HG02884 (cell line): ENCODE results near the gene TXNRD1.
A peak's percentile ranks its signal among the peaks of the same experiment; 100 is the strongest.
"Not testable (repeated sequence)": the region's sequence is repeated elsewhere in the genome, so short reads cannot be mapped to it uniquely, and the experiment has no call there.

Source experiments
- ATAC-seq: cut with Tn5 transposase; IDR thresholded peaks from one replicate; pipeline ENCODE4 v1.9.1; 2021; ENCODE audit warnings: mild to moderate bottlenecking, moderate library complexity; ENCODE audit not compliant: unreplicated experiment

TXNRD1 gene

DNA sequence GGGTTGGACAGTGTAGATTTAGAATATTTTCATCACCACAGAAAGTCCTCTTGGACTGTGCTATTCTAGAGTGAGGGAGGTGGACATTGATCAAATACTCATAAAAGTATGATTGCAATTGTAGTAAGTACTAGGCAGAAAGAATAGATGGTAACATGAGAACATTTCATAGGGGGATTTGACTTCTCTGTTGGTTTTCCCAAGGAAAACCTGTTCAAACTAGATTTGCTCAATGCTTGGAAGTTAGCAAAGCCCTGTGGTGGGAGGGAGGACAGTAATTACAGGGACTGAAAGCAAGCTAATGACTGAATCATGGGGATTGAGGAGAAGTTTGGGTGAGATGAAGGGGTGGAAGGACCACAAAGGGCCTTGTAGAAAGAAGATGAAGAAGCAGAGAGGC, 63.6 kb downstream of the TXNRD1 start:
- ATAC-seq: no peak

DNA sequence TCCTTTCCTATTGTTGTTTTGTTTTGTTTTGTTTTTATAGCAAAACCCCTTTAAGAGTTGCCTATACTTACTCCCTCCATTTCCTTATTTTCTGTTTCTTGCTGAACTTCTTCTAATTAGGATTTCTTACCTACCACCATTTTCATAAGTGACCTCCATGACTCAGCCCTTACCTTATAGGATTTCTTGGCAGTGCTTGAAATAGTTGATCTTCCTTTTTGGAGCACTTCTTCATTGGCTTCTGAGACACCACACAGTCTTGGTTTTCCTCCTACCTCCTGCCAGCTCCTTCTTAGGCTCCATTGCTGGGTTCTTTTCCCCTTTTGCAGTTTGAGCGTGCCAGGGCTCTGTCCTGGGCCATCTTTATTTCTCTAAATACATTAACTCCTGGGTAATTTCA, 64.5 kb downstream of the TXNRD1 start:
- ATAC-seq: no peak

DNA sequence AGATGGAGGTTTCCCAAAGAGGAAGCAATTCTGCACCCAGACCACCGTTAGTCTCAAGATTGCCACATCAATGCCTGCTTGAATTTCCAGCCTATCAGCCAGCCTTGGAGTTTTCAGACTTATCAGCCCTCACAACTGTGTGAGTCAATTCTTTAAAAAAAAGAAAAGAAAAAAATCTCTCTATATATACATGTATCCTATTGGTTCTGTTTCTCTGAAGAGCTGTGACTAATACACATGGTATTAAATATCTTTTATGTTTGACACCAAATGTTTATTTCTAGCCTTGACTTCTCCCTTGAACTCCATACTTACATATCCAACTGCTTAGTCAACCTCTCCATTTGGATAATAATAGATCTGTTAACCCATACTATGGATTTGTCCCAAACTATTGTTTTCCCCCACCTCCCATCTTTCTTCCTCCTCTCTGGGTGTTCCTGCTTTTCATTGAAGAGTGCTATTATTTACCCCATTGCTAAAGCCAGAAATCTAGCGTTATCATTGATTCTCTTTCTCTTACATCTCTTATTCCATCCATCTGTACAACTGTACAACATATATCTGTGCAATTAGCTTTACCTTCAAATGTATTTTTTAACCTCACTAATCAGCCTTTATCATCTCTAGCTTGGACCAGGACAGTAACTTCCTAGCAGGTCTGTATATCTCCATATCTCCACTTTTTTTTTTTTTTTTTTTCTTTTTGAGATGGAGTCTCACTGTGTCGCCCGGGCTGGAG, 65.3 kb downstream of the TXNRD1 start:
- ATAC-seq: no peak

DNA sequence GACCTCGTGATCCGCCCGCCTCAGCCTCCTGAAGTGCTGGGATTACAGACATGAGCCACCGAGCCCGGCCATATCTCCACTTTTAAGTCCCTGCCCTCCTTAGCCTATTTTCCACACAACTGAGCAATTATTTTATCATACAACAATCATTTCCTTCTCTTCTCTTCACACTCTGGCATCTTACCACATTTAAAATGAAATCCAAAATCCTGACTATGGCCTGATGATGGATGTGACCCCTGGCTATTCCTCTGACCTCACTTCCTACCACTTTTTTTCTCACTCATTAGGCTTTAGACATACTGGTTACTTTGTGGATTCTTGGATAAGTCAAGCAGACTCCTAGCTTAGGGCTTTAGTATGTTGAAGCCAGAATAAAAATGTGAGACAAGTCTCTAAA, 66.1 kb downstream of the TXNRD1 start:
- ATAC-seq: no peak

DNA sequence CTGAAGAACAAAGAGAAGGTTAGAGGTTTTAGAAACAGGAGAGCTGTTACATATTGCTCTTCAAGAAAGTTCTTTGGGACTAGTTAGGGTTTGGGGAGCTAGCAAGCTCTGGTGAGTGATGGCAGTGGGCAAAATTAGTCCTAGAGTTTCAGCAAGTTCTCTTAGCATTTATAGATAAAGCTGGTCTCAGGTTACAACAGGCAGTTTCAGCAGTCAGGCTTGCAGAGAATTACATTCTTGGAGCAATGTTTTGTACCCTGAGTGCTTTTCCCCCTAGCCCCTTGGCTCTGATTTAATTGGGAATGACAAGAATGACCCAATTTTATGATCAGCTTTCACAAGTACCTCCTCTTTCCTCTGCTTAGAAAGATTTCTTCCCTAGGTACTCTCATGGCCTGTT, 66.5 kb downstream of the TXNRD1 start:
- no peak for ATAC-seq

DNA sequence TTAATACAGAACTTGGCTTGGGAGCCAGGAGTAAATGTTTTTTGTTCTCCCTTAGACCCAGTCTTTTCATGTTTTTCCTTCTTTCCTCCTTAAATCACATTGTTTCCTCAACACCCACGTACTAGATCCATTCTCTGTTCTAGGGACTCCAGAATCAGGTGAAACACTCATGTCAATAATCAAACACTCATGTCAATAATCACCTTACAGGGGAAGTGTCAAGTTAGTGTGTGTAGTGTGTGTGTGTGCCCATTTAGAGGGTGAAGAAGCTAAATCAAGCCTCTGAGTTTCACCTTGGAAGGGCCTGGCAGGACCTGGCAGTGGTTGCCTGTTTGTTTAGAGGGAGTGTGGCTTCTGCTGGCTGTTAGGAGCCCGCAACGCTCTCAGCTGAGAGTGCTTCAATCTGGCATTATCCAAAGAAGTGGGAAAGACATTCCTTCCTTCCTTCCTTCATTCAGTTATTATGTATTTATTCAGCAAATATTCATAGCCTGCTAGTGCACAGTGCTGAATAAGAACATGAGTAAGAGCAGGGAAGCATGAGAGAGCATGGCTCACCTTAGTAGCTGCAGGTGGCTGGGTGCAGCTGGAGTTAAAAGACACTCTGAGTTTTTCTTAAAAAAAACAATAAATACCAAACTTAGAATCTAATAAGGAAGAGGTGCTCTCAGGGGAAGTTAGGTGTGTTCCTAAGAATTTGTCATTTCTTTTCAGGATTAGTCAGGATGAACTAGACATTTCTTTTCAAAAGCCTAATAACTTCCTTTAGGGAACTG, 70.3 kb downstream of the TXNRD1 start:
- ATAC-seq: no peak

DNA sequence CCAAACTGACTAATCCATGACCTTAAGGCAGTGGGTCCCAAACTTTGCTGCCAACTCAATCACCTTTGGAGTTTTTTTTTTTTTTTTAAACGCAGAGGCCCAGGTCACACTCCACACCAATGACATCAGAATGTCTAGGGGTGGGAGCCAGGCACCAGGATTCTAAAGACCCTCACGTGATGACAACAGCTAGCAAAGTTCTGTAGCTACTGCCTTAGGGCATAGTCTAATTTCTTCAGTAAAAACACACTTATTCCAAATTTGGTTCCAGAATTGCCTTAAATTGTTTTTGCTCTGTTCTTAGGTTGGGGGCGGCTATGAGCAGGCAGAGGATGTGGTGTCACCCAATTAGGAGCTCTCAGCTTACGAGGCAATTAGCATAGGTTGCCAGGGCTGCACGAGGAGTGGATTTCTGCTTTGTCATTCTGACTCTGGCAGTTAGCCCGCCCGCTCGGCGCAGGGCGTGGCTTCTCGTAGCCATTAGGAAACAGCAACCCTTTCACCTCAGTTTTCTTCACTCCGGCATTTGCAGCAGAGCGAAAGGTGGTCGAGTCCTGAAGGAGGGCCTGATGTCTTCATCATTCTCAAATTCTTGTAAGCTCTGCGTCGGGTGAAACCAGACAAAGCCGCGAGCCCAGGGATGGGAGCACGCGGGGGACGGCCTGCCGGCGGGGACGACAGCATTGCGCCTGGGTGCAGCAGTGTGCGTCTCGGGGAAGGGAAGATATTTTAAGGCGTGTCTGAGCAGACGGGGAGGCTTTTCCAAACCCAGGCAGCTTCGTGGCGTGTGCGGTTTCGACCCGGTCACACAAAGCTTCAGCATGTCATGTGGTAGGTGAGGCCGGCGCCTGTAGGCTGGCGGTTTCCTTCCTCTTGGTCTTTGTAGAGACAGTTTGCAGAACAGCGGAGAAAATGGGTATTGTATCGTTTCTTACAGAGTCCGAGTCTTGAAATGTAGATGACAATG, 71.2 kb downstream of the TXNRD1 start:
- peak; percentile 81 for ATAC-seq

DNA sequence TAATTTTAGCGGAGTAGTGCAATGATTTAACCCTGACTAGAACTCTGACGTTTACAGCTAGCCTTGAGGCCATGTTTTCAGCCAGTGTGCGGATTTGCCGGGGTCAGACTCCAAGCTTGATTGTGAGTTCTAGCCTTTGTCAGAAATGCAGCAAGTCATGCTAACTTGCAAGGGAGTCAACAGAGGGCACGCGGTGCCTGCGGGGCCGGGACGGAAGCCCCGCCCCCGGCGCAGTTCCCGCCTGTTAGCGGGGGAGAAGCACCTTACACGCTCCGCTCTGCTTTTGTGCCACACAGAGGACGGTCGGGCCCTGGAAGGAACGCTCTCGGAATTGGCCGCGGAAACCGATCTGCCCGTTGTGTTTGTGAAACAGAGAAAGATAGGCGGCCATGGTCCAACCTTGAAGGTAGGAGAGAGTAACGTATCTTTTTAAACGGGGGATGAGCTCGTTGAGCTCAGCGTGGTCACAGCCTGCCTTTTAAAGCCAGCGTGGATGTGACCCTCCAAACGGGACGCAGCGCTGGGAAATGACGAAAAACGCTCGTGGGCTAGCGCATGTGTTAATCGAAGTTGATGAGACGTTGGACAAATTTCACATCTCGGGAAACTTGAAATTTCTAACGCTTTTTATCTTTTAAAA, 73.2 kb downstream of the TXNRD1 start:
- ATAC-seq: peak; percentile 43

DNA sequence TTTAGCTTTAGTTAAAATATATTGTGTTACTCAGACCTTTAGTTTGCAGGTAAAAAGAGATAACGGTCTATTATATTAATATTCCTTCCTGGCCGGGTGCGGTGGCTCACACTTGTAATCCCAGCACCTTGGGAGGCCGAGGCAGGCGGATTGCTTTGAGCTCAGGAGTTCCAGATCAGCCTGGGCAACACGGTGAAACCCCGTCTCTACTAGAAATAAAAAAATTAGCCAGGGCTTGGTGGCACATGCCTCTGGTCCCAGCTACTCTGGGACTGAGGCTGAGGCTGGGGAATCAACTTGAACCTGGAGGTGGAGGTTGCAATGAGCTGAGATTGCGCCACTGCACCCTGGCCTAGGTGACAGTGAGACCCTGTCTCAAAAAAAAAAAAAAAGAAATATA, 74.7 kb downstream of the TXNRD1 start:
- ATAC-seq: no peak

DNA sequence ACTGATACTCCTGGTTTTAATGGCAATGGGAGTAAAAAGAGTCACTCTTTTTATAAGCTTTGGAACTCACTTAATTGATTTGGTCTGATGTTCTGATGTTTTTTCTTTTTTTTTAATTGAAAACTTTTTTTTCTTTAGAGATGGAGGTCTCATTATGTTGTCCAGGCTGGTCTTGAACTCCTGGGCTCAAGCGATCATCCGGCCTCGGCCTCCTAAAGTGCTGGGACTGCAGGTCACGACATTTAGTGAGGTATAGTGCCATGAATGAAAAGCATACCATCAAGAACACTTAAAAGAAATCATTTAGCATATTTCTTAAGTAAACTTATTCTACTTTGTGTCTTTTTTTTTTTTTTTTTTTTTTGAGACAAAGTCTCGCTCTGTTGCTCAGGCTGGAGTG, 75.3 kb downstream of the TXNRD1 start:
- ATAC-seq: no peak

DNA sequence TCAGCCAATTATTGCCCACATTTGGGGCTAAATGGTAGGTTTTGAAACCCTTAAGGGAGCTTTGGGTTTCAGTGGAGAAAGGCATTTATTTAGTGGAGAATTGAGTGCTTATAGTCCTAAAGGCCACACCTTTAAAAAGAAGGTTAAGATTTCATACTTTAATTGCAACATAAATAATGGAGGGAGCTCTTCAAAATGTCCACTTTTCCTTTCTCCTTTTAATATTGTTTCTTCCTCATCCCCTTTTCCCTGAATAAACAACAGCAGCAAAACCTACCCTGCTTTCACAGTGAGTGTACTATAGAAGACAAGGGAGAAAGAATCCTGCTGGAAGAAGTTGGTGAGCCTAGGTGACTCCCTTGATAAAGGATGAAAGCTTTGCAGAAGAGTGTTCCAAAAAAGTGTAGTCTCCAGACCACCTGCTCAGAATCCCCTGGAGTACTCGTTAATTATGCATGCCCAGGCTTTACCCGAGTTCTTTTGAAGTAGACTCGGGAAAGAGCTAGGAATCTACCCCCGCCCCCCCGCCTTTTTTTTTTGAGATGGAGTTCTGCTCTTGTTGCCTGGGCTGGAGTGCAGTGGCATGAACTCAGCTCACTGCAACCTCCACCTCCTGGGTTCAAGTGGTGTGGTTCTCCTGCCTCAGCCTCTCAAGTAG, 76.4 kb downstream of the TXNRD1 start:
- ATAC-seq: no peak

DNA sequence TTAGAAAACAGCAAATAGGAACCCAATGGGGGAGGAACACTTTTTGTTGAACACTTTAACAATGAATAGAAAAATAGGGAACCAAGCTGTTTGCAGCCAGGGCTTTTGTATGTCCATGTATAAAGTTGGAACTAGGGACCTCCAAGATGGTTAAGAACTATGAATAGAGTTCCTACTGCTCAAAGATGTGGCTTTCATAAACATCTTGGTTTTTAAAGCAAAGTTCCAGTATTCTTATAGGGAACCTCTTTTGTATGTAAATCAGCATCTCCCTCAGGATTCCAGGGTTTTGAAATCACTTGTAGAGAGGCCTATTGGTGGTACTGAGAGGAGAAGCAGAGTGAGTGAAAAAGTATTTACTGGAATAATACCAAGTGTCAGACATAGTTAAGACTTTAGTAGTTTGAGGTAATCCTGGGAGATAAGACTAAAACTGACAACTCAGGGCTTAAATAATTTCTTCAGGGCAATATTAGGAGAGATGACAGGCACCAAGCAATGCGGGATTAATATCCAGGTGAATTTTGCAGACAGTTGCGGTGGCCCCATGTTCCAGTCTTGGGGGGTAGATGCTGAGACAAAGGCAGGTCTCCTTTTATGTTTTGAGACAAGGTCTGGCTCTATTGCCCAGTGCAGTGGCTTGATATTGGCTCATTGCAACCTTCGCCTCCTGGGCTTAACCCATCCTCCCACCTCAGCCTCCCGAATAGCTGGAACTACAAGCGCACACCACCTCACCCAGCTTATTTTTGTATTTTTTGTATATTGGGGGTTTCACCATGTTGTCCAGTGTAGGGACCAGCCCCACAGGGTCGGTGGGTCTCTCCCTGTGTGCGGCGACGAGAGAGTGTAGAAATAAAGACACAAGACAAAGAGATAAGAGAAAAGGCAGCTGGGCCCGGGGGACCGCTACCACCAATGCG, 77.6 kb downstream of the TXNRD1 start:
- ATAC-seq: no peak

DNA sequence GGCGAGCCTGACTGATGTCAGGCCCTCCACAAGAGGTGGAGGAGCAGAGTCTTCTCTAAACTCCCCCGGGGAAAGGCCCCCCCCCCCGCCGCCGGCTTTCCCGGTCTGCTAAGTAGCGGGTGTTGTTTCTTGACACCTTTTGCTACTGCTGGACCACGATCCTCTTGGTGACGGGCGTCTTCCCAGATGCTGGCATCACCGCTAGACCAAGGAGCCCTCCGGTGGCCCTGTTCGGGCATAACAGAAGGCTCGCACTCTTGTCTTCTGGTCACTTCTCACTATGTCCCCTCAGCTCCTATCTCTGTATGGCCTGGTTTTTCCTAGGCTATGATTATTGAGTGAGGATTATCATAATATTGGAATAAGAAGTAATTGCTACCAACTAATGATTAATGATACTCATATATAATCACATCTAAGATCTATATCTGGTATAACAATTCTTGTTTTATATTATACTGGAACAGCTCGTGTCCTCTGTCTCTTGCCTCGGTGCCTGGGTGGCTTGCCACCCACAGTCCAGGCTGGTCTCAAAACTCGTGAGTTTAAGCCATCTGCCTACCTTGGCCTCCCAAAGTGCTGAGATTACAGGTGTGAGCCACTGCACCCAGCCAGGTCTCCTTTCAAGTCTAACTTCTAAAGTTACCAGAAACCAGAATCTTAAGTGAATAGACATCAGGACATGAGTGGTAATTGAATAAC, 78.7 kb downstream of the TXNRD1 start:
- ATAC-seq: not testable (repeated sequence)

DNA sequence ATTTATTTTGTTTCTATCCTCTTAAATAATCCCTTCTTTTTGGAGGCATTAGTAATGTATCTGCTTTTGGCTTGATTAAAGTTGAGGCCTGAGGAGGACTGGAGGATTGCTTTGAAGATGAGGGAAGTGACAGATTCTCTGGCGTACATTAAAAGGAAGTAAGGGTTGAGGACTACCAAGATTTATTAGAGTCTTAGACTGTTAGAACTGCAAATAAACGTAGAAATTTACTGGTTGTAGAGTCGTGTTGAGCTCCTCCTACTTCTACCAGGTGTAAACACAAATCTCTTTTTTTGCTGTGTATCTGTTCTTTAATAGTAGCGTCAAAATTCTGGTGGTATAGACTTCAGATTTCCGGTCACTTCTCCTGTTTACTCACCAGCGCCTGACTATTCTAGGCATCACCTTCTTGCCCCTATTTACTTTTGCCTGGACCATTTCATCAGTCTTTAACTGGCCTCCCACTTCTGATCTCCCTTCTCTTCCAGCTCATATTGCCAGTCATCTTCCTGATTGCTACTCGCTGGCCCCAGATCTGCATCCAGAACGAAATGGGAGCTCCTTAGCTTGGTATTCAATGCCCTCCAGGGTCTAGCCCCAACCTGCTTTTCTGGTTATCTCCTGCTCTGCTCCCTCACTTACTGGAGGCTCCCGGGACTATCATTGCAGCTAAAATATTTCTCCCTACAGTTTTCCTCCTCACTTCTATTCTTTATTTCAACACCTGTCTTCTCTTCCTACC, 79.5 kb downstream of the TXNRD1 start:
- no peak for ATAC-seq

DNA sequence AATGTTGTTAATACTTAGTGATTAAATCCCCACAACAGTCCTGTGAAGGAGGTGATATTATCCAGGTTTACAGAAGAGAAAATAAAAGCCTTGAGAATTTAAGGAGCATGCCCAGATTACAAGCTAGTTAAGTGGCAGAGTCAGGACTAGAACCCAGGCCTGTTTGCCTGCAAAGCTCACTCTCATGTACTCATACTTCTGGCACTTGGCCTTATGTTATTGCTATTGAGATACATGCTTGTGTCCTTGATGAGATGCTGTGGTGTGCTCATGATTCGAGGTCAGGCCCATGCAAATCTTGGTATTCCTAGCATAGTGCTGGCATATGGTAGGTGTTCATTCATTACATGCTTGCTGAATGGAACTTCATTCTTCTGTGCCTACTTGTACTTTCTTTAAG, 80.4 kb downstream of the TXNRD1 start:
- no peak for ATAC-seq

DNA sequence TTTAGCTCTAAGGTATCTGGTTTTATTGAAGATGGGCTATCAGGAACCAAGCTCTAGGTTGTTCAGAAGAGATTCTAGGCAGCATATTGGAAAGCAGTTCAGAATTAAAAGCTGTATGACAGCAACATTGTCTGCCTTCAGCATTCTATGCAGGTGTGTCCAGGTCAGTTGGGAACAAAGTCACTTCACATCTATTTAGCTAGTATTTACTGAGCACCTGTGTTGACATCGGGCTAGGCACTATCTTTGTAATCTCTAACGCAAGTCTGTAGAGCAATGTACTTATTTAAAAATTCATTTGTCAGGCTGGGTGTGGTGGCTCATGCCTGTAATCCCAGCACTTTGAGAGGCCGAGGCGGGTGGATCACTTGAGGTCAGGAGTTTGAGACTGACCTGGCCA, 81.1 kb downstream of the TXNRD1 start:
- no peak for ATAC-seq

DNA sequence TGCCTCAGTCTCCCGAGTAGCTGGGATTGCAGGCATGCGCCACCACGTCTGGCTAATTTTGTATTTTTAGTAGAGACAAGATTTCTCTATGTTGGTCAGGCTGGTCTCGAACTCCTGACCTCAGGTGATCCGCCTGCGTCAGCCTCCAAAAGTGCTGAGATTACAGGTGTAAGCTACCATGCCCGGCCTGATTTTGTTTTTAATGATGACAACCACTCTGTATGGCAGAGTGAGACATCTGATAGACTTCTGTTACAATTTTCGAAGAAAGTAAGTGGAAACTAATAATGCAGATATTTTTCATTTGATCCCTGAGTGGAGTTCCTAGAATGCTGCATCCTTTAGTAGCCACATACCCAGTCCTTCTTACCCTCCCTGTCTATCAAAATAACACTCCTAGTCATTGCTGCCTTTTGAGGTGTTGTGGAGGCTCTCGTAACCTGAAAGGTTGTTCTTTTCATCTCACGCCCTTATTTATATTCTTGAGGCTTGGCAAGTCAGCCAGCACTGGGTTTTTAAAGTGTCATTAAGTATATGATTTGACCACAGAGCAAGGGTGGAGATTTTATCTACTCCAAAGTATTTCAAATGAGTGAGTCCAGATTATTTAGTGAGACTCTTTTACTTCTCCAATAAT, 82.0 kb downstream of the TXNRD1 start:
- ATAC-seq: no peak
